Measurements from ENCODE around the gene FAM111B.

Gene FAM111B

DNA sequence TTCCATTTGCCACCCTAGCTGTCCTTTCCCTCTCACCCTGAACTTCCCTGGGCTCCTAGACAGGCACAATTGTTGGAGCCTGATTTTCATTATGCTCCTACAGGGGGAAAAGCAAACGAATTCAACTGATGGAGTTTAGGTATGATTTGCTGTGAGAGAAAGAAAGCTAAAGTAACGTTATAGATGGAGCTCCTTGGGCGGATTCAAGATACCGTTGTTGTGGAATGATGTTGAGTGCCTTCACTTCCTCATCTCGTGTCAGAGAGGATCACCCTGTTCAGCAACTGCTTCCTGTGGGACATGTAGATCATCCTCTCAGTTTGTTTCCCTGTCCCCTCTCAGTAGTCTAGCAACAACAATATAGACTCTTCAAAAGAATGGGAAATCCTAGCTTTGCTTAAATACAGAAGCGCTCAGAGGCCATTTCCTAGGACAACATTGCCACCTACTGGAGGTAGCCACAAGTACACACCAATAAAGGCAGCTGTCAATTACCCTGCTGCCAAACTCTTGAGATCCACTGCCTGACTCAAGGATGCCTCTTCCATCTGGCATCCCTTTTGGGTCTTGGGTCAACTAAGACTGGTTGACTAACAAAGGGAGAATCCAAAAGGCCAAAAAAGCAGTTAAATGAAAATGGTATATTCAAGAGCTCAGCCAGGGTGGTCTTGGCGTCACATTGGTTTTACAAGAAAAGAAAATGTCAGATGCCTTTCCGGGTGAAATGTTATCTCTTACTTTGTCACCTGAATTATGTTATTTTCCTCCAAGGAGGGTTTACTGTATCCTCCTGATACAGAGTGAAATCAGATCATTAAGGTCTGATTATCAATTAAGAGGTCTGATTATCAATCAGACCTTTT lies 51.4 kb downstream of the FAM111B start:
- peak in 8 of 14 donors; percentile 3 to 24 (median 18) for DNase-seq

DNA sequence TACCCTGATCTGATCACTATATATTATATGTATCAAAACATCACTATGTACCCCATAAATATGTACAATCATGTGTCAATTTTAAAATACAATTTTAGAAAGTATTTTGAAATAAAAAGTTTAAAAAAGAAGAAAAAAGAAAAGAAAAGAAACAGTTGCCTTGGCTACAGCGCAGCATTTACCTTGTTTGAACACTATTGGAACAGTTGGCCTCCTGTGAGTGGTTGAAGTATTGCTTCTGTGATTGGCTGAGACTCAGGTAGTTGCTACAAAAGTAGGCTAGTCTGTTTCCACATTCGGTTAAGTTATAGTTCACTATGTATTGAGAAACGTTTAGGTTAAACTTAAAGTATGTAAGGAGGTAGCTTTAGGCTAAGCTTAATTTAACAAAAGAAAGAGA lies 57.0 kb downstream of the FAM111B start:
- no peak for DNase-seq

DNA sequence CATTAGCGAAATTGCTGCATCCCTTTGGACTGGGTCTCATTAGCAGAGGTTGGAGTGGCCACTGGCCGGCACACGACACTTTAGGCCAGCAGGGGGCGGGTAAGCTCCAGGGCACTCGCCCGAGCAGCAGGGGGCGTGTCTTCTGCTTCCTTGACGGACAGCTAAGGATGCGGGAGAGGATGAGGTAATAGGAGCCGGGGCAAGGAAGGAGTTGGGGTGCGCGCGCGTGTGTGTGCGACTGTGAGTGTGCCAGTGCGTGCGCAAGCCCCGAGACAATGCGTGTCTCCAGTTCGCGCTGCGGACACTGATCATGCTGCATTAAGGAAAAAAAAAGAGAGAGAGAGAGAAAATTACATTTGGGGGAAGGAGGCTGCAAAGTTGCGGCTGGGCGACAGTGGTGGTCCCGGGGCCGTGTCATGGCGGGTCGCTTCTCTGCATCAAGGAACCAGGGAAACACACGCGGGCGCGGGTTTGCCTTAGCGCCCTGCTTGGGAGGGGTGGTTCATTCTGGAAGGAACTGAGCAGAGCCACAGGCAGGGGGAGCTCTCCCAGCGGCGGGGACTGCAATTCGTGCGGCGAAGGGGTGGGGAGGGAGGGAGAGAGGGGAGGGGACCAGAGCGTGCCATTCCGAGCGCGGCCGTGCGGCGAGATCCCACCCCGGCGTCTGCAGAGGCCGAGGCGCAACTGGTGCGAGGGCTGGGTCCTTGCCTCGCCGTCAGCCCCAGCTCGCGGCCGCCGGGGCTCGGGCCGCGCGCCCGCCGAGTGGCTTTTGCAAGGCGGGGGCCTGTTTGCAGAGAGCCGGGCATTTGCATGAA lies 64.7 kb downstream of the FAM111B start, which contains the start of gene DTX4:
Gene DTX4 (plus strand): TSS at position 625 of the 815 bp plus-strand sequence. CDS start 464 bp downstream, outside the sequence.
- DNase-seq, result peak; percentile 35 to 92 (median 85)

DNA sequence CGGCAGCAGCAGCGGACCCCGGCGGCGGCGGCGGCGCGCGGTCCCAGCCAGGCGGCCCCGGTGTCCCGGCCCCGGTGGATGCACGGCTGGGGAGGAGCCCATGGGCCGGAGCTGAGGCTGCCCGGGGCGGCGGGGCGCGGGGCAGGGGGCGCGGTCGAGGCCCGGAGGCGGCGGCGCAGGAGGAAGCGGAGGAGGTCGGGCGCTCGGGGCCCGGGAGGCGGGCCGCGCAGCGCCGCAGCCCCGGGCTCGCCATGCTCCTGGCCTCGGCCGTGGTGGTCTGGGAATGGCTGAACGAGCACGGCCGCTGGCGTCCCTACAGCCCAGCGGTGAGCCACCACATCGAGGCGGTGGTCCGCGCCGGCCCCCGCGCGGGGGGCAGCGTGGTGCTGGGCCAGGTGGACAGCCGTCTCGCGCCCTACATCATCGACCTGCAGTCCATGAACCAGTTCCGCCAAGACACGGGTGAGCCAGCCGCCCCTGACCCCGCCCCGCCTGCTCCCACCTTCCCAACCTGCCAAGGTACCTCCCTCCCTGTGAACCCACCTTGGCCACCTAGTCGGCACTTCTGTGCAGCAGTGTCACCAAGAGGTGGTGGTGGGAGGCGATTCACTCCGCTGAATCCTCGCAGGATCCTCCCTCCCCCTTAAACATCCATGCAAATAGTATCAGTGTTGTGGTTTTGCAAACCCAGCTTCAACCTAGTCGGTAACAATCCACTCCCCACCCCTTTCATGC lies 65.5 kb downstream of the FAM111B start:
- peak in 4 of 14 donors; percentile 30 to 56 (median 48) for DNase-seq

DNA sequence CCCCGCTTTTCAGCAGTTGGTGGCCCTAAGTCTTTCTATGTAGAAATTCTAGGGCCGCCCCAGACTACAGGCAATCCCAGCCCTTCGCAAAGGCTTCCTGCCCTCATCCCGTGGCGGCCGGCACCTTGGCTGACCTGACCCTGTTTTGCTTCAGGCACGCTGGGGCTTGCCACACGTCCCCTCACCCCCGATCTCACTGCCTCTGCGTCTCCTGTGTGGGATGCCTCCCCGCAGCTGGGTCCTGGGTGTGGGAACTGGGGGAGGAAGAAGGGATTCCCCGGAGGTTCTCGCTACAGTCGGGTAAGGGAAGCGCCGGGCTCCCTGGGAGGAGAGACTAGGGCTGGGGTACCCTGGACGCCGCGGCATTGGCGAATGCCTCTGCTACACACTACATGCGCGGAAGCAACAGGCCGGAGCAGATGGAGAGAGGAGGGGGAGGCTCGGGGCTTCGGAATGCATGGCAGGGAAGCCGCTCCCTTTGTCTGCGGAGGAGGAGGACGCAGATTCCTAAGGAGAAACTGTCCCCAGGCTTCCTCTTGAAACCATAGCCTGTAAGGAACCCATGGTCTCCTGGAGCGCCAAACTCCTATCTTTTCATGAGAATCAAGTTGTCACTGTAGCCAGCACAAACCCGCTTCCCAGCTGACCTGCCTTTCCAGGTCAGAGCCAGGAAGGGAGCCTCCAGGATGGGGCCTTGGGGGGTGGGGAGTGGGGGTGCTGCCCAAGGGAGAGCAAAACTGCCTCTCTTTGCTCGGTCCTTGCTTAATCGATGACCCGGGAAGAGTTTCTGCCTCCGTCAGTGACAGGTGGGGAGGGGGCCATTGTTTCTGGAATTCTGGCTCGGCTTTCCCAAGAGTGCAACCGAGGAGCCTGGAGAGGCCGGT lies 66.3 kb downstream of the FAM111B start:
- peak in 10 of 14 donors; percentile 37 to 73 (median 60) for DNase-seq

DNA sequence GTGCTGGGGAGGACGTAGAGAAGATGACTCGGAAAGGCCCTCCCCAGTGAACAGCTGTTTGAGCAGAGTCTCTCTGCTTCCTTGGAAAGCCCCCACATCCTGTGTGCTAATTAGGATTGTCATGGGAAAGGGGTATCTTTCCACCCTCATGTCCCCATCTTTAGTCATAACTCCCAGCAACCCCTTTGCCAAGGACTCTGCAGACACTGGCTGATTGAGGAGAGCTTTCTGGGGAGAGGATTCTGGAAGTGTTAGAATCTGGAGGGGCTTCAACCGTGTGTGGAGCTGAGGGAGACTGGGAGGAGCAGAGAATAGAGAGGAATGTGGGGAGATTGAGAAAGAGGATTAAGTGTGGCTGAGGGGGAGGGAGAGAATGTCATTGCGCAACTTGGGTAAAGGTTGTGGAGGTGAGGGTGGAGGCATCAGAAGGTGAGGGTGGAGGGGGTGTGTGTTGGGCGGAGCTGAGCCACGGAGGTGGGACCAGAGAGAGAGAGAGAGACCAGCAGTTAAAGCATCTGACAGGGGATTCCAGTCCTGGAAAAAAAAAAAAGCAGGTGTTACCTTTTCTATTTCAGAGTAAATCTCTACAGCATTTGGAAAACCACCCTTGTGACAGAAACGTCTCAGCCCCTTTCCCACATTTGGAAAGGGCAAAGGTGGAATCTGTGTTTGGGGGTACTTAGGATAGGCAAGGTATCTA lies 67.1 kb downstream of the FAM111B start:
- DNase-seq, result no peak

DNA sequence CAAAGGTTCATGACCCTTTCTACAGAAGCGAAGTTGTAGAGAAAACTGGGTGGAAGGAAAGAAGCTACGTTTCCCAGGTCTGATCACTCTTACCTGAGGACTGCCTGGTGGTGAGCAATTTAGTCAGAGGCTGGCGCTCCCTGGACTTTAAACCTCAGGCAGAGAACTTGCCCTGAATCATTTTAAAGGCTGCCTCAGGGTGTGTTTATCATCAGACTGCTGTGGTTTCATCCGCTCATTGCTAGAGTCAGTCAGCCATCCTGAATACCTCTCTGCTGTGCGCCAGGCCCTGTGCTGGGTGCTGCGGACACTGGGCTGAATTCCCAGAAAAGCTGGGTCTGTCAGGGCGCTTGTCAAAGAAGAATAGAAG lies 67.6 kb downstream of the FAM111B start:
- DNase-seq, result peak in 5 of 14 donors; percentile 17 to 68 (median 41)

DNA sequence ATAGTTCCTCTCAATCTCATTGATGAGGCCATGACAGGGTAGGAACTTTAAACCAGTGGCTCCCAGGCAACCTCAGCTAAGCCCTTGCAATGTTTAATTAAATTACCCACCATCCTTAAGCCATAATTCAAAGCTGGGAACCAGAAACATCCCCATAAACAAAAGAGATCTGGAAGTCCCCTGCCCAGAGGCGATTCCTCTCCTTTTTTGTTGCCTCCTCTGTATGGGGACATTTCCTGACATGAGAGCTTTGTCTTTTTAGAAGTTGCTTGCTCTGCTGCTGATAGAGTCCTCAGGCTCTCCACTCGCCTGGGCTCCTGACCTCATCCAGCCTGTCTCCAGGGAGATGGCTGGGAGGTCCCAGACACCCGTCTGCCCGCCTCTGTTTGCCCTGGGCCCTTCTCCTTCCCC lies 68.1 kb downstream of the FAM111B start:
- peak in 8 of 14 donors; percentile 30 to 68 (median 46) for DNase-seq

DNA sequence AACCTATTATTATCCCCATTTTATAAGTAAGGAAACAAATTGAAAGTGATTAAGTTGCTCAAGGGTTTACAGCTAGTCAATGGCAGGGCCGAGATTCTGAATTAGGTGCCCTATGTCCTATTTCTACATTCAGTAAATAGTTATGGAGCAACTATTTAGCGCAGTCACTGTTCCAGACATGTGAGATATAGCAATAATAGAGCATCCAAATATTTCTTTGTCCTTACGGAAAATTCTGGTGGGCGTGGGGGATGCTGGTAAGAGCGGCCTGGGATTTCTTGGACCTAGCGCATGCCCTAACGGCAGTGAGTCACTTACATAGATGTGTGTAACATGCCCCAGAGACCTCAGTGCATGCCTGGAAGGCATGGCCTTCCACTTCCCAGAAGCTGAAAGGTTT lies 69.3 kb downstream of the FAM111B start:
- DNase-seq, result no peak

All from C1 segment of cervical spinal cord (tissue), 14 donors.